SK-N-SH (cell line): Measurements from ENCODE around the gene ZNF487.

ENCODE experiments used
- CHD2 ChIP-seq: fragments of 150-350 bp; IDR thresholded peaks from 2 replicates; pipeline ENCODE4 v1.6.1; 2018; ENCODE audit warnings: low read length; ENCODE audit not compliant: partially characterized antibody
- CTCF ChIP-seq: fragments of 200-600 bp; sonication (generic); IDR thresholded peaks from 2 replicates; pipeline ENCODE4 v1.6.1; 2017; ENCODE audit warnings: antibody characterized with exemption, mild to moderate bottlenecking, moderate library complexity
- EP300 ChIP-seq, 2 experiments: IDR thresholded peaks; 2 replicates each; pipeline versions ENCODE4 v1.4.0 to v1.6.1; 2012; ENCODE audit warnings: borderline replicate concordance in 1 of 2, low read depth in 1 of 2, low read length in 1 of 2
- FOSL2 ChIP-seq: IDR thresholded peaks from 2 replicates; pipeline ENCODE4 v1.4.0; 2012; ENCODE audit warnings: low read depth, mild to moderate bottlenecking, moderate library complexity, borderline replicate concordance
- MAX ChIP-seq: IDR thresholded peaks from 2 replicates; pipeline ENCODE4 v1.4.0; 2012; ENCODE audit warnings: low read depth
- MEF2A ChIP-seq: IDR thresholded peaks from 2 replicates; pipeline ENCODE4 v1.4.0; 2012; ENCODE audit warnings: low read depth, borderline replicate concordance
- PBX3 ChIP-seq: IDR thresholded peaks from 2 replicates; pipeline ENCODE4; 2012
- POLR2AphosphoS5 ChIP-seq: IDR thresholded peaks from 2 replicates; pipeline ENCODE4 v1.6.1; 2012; ENCODE audit warnings: low read depth, low read length
- RAD21 ChIP-seq: IDR thresholded peaks from 2 replicates; pipeline ENCODE4 v1.6.1; 2012; ENCODE audit warnings: mild to moderate bottlenecking, low read length
- ZBTB33 ChIP-seq: IDR thresholded peaks from 2 replicates; pipeline ENCODE4 v1.4.0; 2012; ENCODE audit warnings: low read depth, borderline replicate concordance

- TF ChIP-seq RAD21 = no peak
- TF ChIP-seq CTCF = no peak
- TF ChIP-seq MEF2A = no peak
- no peak for TF ChIP-seq EP300 (IDR thresholded peaks at IDR 0.05; ENCODE audit: borderline replicate concordance in 1 of 2, low read depth in 1 of 2, low read length in 1 of 2)
- no peak for TF ChIP-seq PBX3
- TF ChIP-seq POLR2AphosphoS5 = no peak
- TF ChIP-seq CHD2 = no peak
- TF ChIP-seq MAX = no peak
- no peak for TF ChIP-seq ZBTB33
- no peak for TF ChIP-seq FOSL2
Observed at GRCh38 chr10:43440463-43441134, 3.7 kb downstream of the ZNF487 start.
